Nephron (organoid): ENCODE data around the gene TMTC3.

Source experiments
- H3K27ac Mint-ChIP-seq, 3 experiments: 2 replicates each; pipeline ENCODE4 v1.8.0; 2020; ENCODE audit warnings: mixed read lengths in 3 of 3, mild to moderate bottlenecking in 2 of 3, moderate library complexity in 1 of 3
- H3K27me3 Mint-ChIP-seq: 2 replicates; pipeline ENCODE4 v1.8.0; 2021; ENCODE audit warnings: low read depth, mild to moderate bottlenecking, moderate library complexity, mixed read lengths
- H3K36me3 Mint-ChIP-seq: 2 replicates; pipeline ENCODE4 v1.8.0; 2020; ENCODE audit warnings: low read depth, mixed read lengths
- H3K4me1 Mint-ChIP-seq: 2 replicates; pipeline ENCODE4 v1.8.0; 2020; ENCODE audit warnings: mixed read lengths
- H3K4me3 Mint-ChIP-seq, 3 experiments: 2 replicates each; pipeline ENCODE4 v1.8.0; 2020; ENCODE audit warnings: mild to moderate bottlenecking in 3 of 3, mixed read lengths in 3 of 3, moderate library complexity in 2 of 3
- H3K9me3 Mint-ChIP-seq: 2 replicates; pipeline ENCODE4 v1.8.0; 2020; ENCODE audit warnings: mixed read lengths
- CTCF ChIP-seq, 3 experiments: fragments of 200-600 bp; sonication (generic); IDR thresholded peaks; one replicate each; pipeline ENCODE4 v1.5.0; 2021; ENCODE audit warnings: antibody characterized with exemption in 3 of 3; ENCODE audit not compliant: unreplicated experiment in 3 of 3

Gene TMTC3

DNA sequence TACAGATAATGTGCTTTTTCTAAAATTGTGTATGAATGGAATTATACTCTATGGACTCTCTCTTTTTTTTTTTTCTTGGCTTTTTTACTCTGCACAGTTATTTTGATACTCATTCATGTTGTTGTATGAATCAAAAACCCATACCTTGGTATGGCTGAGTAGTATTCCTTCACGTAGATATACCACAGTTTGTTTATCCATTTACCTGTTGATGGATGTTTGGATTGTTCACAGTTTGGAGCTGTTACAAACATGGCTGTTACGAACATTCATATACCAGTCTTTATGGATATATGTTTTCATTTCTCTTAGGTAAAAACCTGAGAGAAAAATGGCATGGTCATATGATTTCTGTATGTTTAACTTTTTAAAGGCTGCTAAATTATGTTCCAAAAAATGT lies 43.2 kb downstream of the TMTC3 start:
- H3K36me3 Mint-ChIP-seq: peaks cover 64% of the 10 kb centered on the region
- H3K27ac Mint-ChIP-seq: no peak overlapping the region
- no peak overlapping the region for H3K4me3 Mint-ChIP-seq
- peaks cover 4% of the 10 kb centered on the region for H3K9me3 Mint-ChIP-seq
- H3K4me1 Mint-ChIP-seq: no peaks in the 10 kb centered on the region
- TF ChIP-seq CTCF (IDR thresholded peaks at IDR 0.05; ENCODE audit: unreplicated experiment in 3 of 3): no peak
- no peaks in the 10 kb centered on the region for H3K27me3 Mint-ChIP-seq

DNA sequence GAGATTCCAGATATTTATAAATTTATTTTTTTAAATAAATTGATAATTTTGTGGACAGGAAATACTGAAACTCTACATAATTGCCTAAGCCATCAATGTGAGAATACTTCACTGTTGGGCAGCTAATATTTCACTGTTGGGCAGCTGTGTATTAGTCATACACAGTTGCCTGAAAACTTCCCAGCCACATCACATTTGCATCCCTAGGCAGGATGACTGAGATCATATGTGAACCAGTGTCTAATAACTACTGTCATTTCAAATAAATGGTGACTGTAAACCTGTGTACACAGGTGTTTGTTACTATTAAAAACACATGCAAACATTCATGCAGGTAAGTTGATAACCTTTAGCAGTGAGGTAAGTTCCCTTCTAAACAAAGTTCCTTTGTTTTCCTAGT lies 43.9 kb downstream of the TMTC3 start:
- Mint-ChIP-seq H3K9me3 (peaks cover 4% of the 10 kb centered on the region), H3K27me3 (no peaks in the 10 kb centered on the region), H3K4me3 (no peak overlapping the region), H3K4me1 (no peaks in the 10 kb centered on the region), H3K27ac (no peak overlapping the region), H3K36me3 (peaks cover 57% of the 10 kb centered on the region)
- TF ChIP-seq CTCF (IDR thresholded peaks at IDR 0.05; ENCODE audit: unreplicated experiment in 3 of 3): no peak

GRCh38 chr12:88187571-88187970 lies 45.5 kb downstream of the TMTC3 start:
- no peak overlapping the region for H3K4me3 Mint-ChIP-seq
- H3K9me3 Mint-ChIP-seq: peaks cover 4% of the 10 kb centered on the region
- no peak for TF ChIP-seq CTCF (IDR thresholded peaks at IDR 0.05; ENCODE audit: unreplicated experiment in 3 of 3)
- no peaks in the 10 kb centered on the region for H3K27me3 Mint-ChIP-seq
- H3K4me1 Mint-ChIP-seq: no peaks in the 10 kb centered on the region
- no peak overlapping the region for H3K27ac Mint-ChIP-seq
- H3K36me3 Mint-ChIP-seq: peaks cover 48% of the 10 kb centered on the region

DNA sequence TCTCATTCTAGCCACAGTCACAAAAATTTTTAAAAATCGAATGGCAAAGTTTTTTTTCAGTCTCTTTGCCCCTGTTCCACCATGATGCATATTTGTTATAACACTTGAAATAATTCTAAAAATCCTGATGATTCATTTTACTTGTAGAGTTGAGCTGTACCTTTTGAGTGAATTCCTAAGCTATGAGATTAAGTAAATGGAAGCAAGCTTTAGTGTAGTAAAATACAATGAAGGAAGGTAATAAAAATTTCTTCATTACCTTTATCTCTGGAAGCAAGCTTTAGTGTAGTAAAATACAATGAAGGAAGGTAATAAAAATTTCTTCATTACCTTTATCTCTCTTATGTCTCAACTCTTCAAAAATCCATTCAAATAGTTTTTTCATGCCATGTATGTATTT lies 46.1 kb downstream of the TMTC3 start:
- Mint-ChIP-seq H3K4me3 (no peak overlapping the region), H3K4me1 (no peaks in the 10 kb centered on the region), H3K36me3 (peaks cover 42% of the 10 kb centered on the region), H3K9me3 (peaks cover 4% of the 10 kb centered on the region), H3K27ac (no peak overlapping the region), H3K27me3 (no peaks in the 10 kb centered on the region)
- no peak for TF ChIP-seq CTCF (IDR thresholded peaks at IDR 0.05; ENCODE audit: unreplicated experiment in 3 of 3)

DNA sequence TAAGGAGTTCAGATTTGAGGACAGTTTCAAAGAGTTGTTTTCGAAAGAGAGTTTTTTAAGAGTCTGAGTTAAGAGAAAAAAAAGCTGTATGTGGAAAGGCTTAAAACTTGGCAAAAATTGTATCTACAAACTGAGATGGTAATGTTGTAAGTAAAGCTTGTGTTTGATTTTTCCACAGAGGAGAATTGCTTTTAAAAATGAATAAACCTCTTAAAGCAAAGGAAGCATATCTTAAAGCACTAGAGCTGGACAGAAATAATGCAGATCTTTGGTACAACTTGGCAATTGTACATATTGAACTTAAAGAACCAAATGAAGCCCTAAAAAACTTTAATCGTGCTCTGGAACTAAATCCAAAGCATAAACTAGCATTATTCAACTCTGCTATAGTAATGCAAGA lies 50.3 kb downstream of the TMTC3 start:
- Mint-ChIP-seq H3K27ac (no peak overlapping the region), H3K4me1 (no peaks in the 10 kb centered on the region), H3K4me3 (no peak overlapping the region), H3K36me3 (peaks cover 28% of the 10 kb centered on the region), H3K27me3 (no peaks in the 10 kb centered on the region), H3K9me3 (no peaks in the 10 kb centered on the region)
- no peak for TF ChIP-seq CTCF (IDR thresholded peaks at IDR 0.05; ENCODE audit: unreplicated experiment in 3 of 3)

- Mint-ChIP-seq H3K36me3 (peaks cover 28% of the 10 kb centered on the region), H3K27me3 (no peaks in the 10 kb centered on the region), H3K9me3 (no peaks in the 10 kb centered on the region), H3K27ac (no peak overlapping the region), H3K4me3 (no peak overlapping the region), H3K4me1 (no peaks in the 10 kb centered on the region)
- no peak for TF ChIP-seq CTCF (IDR thresholded peaks at IDR 0.05; ENCODE audit: unreplicated experiment in 3 of 3)
Measured at GRCh38 chr12:88194868-88195267, 52.8 kb downstream of the TMTC3 start.
